HTERT RPE-1 (cell line): Measurements from ENCODE around the gene TBCD.
"Not testable (repeated sequence)": the region's sequence is repeated elsewhere in the genome, so short reads cannot be mapped to it uniquely, and the experiment has no call there.

Experiments
- in situ Hi-C: fragments of 300-500 bp; cut with MboI; formaldehyde crosslinking; loops from 4 replicates; pipeline ENCODE4 v1.14.3; 2020; ENCODE audit warnings: low sequenced_read_pairs

The TBCD gene

GRCh38 chr17:82948081-82948511, 196.2 kb downstream of the TBCD start:
- in situ Hi-C loops: no loop called here

- in situ Hi-C loops: no loop called here
Measured at GRCh38 chr17:82948957-82949356, 197.1 kb downstream of the TBCD start.

- in situ Hi-C loops: no loop called here
Measured at GRCh38 chr17:82949361-82949760, 197.5 kb downstream of the TBCD start.

GRCh38 chr17:82949984-82950383, 198.1 kb downstream of the TBCD start:
- in situ Hi-C loops: no loop called here

- in situ Hi-C loops: no loop called here
Measured at GRCh38 chr17:82950525-82951102, 198.7 kb downstream of the TBCD start.

- in situ Hi-C loops: no loop called here
Measured at GRCh38 chr17:82952019-82952418, 200.2 kb downstream of the TBCD start.

- in situ Hi-C loops: not testable (repeated sequence)
Measured at GRCh38 chr17:82955106-82955505, 203.2 kb downstream of the TBCD start.

- in situ Hi-C loops: not testable (repeated sequence)
Measured at GRCh38 chr17:82955627-82956026, 203.8 kb downstream of the TBCD start.

GRCh38 chr17:82956146-82956725, 204.4 kb downstream of the TBCD start:
- in situ Hi-C loops: no loop called here

GRCh38 chr17:82956726-82957468, 205.0 kb downstream of the TBCD start:
- in situ Hi-C loops: no loop called here

- in situ Hi-C loops: no loop called here
Measured at GRCh38 chr17:82957469-82957795, 205.6 kb downstream of the TBCD start.

GRCh38 chr17:82957961-82958561, 206.2 kb downstream of the TBCD start:
- in situ Hi-C loops: no loop called here

GRCh38 chr17:82959242-82959930, 207.5 kb downstream of the TBCD start:
- in situ Hi-C loops: no loop called here

GRCh38 chr17:82959990-82960418, 208.1 kb downstream of the TBCD start:
- in situ Hi-C loops: no loop called here

- in situ Hi-C loops: no loop called here
Measured at GRCh38 chr17:82960419-82961271, 208.8 kb downstream of the TBCD start.

GRCh38 chr17:82961366-82962162, 209.7 kb downstream of the TBCD start:
- in situ Hi-C loops: no loop called here

- in situ Hi-C loops: no loop called here
Measured at GRCh38 chr17:82962163-82962720, 210.4 kb downstream of the TBCD start.

GRCh38 chr17:82963104-82963950, 211.5 kb downstream of the TBCD start:
- in situ Hi-C loops: no loop called here
